HCT116 (cell line): ENCODE measurements around the gene CERT1. TPM values are rescaled to one million over a fixed set of nuclear protein-coding genes. Genes with fewer than 3 reads are reported as not detected.

Experiments used
- ATAC-seq: fragments of 200-7000 bp; cut with Tn5 transposase; 2 replicates; pipeline ENCODE4 v1.9.1; 2020; ENCODE audit warnings: mild to moderate bottlenecking, moderate library complexity
- BruUV-seq: library from RNA; stranded (reverse); fragments of 400-500 nt; replicated peaks from 2 replicates; lab custom pipeline; 2021; lab: Mats Ljungman, UMichigan
- CTCF ChIA-PET: fragments of 300-600 bp; sonication (Branson Sonifier 250); formaldehyde crosslinking; loops from one replicate; lab custom pipeline; 2021; ENCODE audit warnings: antibody characterized with exemption; lab: Charles Lee
- POLR2A ChIA-PET: fragments of 300-600, 350-600 bp; sonication (Branson Sonifier 250); formaldehyde crosslinking; loops from one replicate; lab custom pipeline; 2021; ENCODE audit warnings: antibody characterized with exemption; lab: Charles Lee
- RAD21 ChIA-PET, 2 experiments: fragments of 300-600 bp; sonication (Branson Sonifier 250); formaldehyde crosslinking; loops; one replicate each; lab custom pipeline; 2023; ENCODE audit warnings: low total read pairs in 2 of 2; ENCODE audit not compliant: uncharacterized antibody in 2 of 2, unreplicated experiment in 2 of 2, low non-redundant PET in 1 of 2; lab: Charles Lee
- DNase-seq: peaks from one replicate; pipeline ENCODE4 v3.0.0-alpha.2; 2010; ENCODE audit warnings: low read depth, low spot score
- H2AFZ ChIP-seq: fragments of 200-600 bp; shearing (Covaris generic), sonication (generic); 2 replicates; pipeline ENCODE4 v1.6.1; 2017; ENCODE audit warnings: low read depth, mixed run types, mixed read lengths, antibody characterized with exemption, low read length; ENCODE audit not compliant: poor library complexity, severe bottlenecking
- H3K27ac ChIP-seq: 2 replicates; pipeline ENCODE4 v1.5.1; 2012; ENCODE audit warnings: low read depth, low read length
- H3K27me3 ChIP-seq: fragments of 200-600 bp; sonication (generic); 2 replicates; pipeline ENCODE4 v1.6.1; 2016; ENCODE audit warnings: mixed run types, low read length, mixed read lengths; ENCODE audit not compliant: insufficient read depth
- H3K36me3 ChIP-seq, 2 experiments: fragments of 200-500 bp in 1 of 2; fragments of 200-600 bp in 1 of 2; sonication (Bioruptor generic) in 1 of 2; sonication (generic) in 1 of 2; 2 replicates each; pipeline versions ENCODE4 v1.5.1 to v1.6.1; 2014 to 2016; ENCODE audit warnings: low read length in 2 of 2, inconsistent platforms in 1 of 2, mixed read lengths in 1 of 2, mixed run types in 1 of 2; ENCODE audit not compliant: insufficient read depth in 2 of 2, control insufficient read depth in 1 of 2
- H3K4me1 ChIP-seq, 2 experiments: fragments of 200-600 bp in 1 of 2; sonication (generic) in 1 of 2; 2 replicates each; pipeline versions ENCODE4 v1.5.1 to v1.6.1; 2012 to 2017; ENCODE audit warnings: low read length in 2 of 2, inconsistent platforms in 1 of 2, mild to moderate bottlenecking in 1 of 2, mixed read lengths in 1 of 2, mixed run types in 1 of 2, moderate library complexity in 1 of 2; ENCODE audit not compliant: insufficient read depth in 2 of 2, control insufficient read depth in 1 of 2
- H3K4me2 ChIP-seq: fragments of 200-600 bp; sonication (generic); 2 replicates; pipeline ENCODE4 v1.6.1; 2017; ENCODE audit warnings: mixed run types, low read length, mixed read lengths
- H3K4me3 ChIP-seq, 2 experiments: fragments of 200-600 bp in 1 of 2; sonication (generic) in 1 of 2; replicated peaks in 1 of 2; 2 replicates each; pipeline ENCODE4 v1.5.1; 2011 to 2016; ENCODE audit warnings: low read length in 2 of 2, control low read depth in 1 of 2, low read depth in 1 of 2, mild to moderate bottlenecking in 1 of 2, mixed read lengths in 1 of 2, mixed run types in 1 of 2
- H3K79me2 ChIP-seq: fragments of 200-600 bp; sonication (generic); 2 replicates; pipeline ENCODE4 v1.6.1; 2017; ENCODE audit warnings: mild to moderate bottlenecking, mixed run types, low read length, moderate library complexity, mixed read lengths; ENCODE audit not compliant: insufficient read depth
- H3K9ac ChIP-seq: fragments of 200-600 bp; sonication (generic); 2 replicates; pipeline ENCODE4 v1.6.1; 2016; ENCODE audit warnings: low read length, mixed read lengths
- H3K9me2 ChIP-seq: fragments of 200-600 bp; sonication (generic), shearing (Covaris generic); 2 replicates; pipeline ENCODE4 v1.6.1; 2017; ENCODE audit warnings: mixed run types, mild to moderate bottlenecking, moderate library complexity; ENCODE audit not compliant: insufficient read depth
- H3K9me3 ChIP-seq, 2 experiments: fragments of 200-500 bp in 1 of 2; fragments of 200-600 bp in 1 of 2; sonication (Bioruptor generic) in 1 of 2; sonication (generic) in 1 of 2; 2 replicates each; pipeline ENCODE4 v1.6.1; 2014 to 2017; ENCODE audit warnings: low read length in 2 of 2, mixed read lengths in 2 of 2, inconsistent platforms in 1 of 2, low read depth in 1 of 2, mild to moderate bottlenecking in 1 of 2, mixed run types in 1 of 2, moderate library complexity in 1 of 2; ENCODE audit not compliant: control insufficient read depth in 1 of 2, insufficient read depth in 1 of 2
- H4K20me1 ChIP-seq: fragments of 200-600 bp; sonication (generic), shearing (Covaris generic); 2 replicates; pipeline ENCODE4 v1.6.1; 2017; ENCODE audit warnings: mixed run types, mild to moderate bottlenecking, moderate library complexity; ENCODE audit not compliant: insufficient read depth
- CEBPB ChIP-seq: IDR thresholded peaks from 2 replicates; pipeline ENCODE4 v1.6.1; 2012; ENCODE audit warnings: low read depth
- EGR1 ChIP-seq: IDR thresholded peaks from 2 replicates; pipeline ENCODE4 v1.6.1; 2012; ENCODE audit warnings: low read depth
- FOSL1 ChIP-seq: IDR thresholded peaks from 2 replicates; pipeline ENCODE4 v1.6.1; 2012; ENCODE audit warnings: low read depth
- POLR2AphosphoS5 ChIP-seq: IDR thresholded peaks from 2 replicates; pipeline ENCODE4 v1.6.1; 2011; ENCODE audit warnings: mild to moderate bottlenecking, low read depth, low read length, moderate library complexity
- SIN3A ChIP-seq: IDR thresholded peaks from 2 replicates; pipeline ENCODE4 v1.6.1; 2012; ENCODE audit warnings: low read depth
- SRF ChIP-seq: IDR thresholded peaks from 2 replicates; pipeline ENCODE4 v1.6.1; 2012; ENCODE audit warnings: low read depth
- TCF7L2 ChIP-seq: IDR thresholded peaks from 2 replicates; pipeline ENCODE4 v1.7.0; 2011; ENCODE audit warnings: borderline replicate concordance, inconsistent platforms; ENCODE audit not compliant: insufficient read depth, insufficient read length; ENCODE audit errors: extremely low read depth
- ZFX ChIP-seq: fragments of 450-650 bp; IDR thresholded peaks from 2 replicates; pipeline ENCODE4 v1.6.1; 2017
- ZNF274 ChIP-seq: fragments of 200-500 bp; sonication (Bioruptor generic); IDR thresholded peaks from 2 replicates; pipeline ENCODE4 v1.6.1; 2014; ENCODE audit warnings: mild to moderate bottlenecking, low read depth, low read length, inconsistent platforms
- intact Hi-C: fragments of 100-400 bp; cut with micrococcal nuclease; formaldehyde crosslinking; loops from 2 replicates; pipeline ENCODE4 v1.10.0; 2022
- total RNA-seq: library from RNA; stranded (reverse); gene quantifications from one replicate; pipeline ENCODE4 v1.2.1, GENCODE V29; 2021; ENCODE audit not compliant: unreplicated experiment
- TF ChIP-seq, protein P1 (sequence below), 3 experiments: fragments of 200-600 bp in 1 of 3; sonication (generic) in 1 of 3; IDR thresholded peaks in 2 of 3; conservative IDR thresholded peaks in 1 of 3; 2 replicates each; pipeline ENCODE4 v1.5.1; 2012 to 2017; ENCODE audit warnings: low read depth in 2 of 3, low read length in 2 of 3, antibody characterized with exemption in 1 of 3, borderline replicate concordance in 1 of 3, control low read depth in 1 of 3, mild to moderate bottlenecking in 1 of 3, mixed read lengths in 1 of 3, mixed run types in 1 of 3, moderate library complexity in 1 of 3; ENCODE audit not compliant: insufficient read depth in 1 of 3
- TF ChIP-seq, protein P2 (sequence below): IDR thresholded peaks from 2 replicates; pipeline ENCODE4 v1.6.1; 2012
- TF ChIP-seq, protein P3 (sequence below): IDR thresholded peaks from 2 replicates; pipeline ENCODE4 v1.6.1; 2011; ENCODE audit warnings: mild to moderate bottlenecking, low read length, moderate library complexity; ENCODE audit not compliant: insufficient replicate concordance; ENCODE audit errors: extremely low read depth
- TF ChIP-seq, protein P4 (sequence below): IDR thresholded peaks from 2 replicates; pipeline ENCODE4 v1.6.1; 2012; ENCODE audit warnings: low read depth

The CERT1 gene
- total RNA-seq, 1 experiment from 2014 or later = 22.8 TPM

DNA sequence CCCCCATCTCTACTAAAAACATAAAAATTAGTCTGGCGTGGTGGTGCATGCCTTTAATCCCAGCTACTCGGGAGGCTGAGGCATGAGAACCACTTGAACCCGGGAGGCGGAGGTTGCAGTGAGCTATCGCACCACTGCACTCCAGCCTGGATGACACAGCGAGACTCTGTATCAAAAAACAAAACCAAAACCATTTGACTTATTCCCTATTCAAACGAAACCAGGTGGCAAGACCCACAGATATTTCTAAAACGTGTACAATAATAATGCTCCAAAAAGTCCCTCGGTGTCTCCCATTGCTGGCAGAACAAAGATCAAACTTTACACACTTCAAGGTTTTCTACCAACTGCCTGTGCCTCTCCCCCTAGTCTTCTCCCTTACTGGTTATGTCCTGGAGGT lies 144.6 kb downstream of the CERT1 start:
- intact Hi-C loops = no loop called here
- no peak overlapping the region for H3K9ac ChIP-seq
- no peaks in the 10 kb centered on the region for H4K20me1 ChIP-seq
- no peaks in the 10 kb centered on the region for H3K79me2 ChIP-seq
- H3K36me3 ChIP-seq = no peaks in the 10 kb centered on the region; a peak in 2 of 4 replicates
- no peak for TF ChIP-seq CEBPB
- no peak for TF ChIP-seq FOSL1
- TF ChIP-seq, protein P1, sequence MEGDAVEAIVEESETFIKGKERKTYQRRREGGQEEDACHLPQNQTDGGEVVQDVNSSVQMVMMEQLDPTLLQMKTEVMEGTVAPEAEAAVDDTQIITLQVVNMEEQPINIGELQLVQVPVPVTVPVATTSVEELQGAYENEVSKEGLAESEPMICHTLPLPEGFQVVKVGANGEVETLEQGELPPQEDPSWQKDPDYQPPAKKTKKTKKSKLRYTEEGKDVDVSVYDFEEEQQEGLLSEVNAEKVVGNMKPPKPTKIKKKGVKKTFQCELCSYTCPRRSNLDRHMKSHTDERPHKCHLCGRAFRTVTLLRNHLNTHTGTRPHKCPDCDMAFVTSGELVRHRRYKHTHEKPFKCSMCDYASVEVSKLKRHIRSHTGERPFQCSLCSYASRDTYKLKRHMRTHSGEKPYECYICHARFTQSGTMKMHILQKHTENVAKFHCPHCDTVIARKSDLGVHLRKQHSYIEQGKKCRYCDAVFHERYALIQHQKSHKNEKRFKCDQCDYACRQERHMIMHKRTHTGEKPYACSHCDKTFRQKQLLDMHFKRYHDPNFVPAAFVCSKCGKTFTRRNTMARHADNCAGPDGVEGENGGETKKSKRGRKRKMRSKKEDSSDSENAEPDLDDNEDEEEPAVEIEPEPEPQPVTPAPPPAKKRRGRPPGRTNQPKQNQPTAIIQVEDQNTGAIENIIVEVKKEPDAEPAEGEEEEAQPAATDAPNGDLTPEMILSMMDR (IDR thresholded peaks at IDR 0.05 in 2 of 3, conservative IDR thresholded peaks at IDR 0.05 in 1 of 3; ENCODE audit: borderline replicate concordance in 1 of 3, insufficient read depth in 1 of 3, low read depth in 2 of 3, low read length in 2 of 3) = no peak
- no peak for TF ChIP-seq TCF7L2
- TF ChIP-seq POLR2AphosphoS5 = no peak
- TF ChIP-seq, protein P2, sequence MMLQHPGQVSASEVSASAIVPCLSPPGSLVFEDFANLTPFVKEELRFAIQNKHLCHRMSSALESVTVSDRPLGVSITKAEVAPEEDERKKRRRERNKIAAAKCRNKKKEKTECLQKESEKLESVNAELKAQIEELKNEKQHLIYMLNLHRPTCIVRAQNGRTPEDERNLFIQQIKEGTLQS = no peak
- TF ChIP-seq ZNF274 = no peak
- TF ChIP-seq, all 23 proteins: peak for 0
- no peak for ATAC-seq
- Histone ChIP-seq H3K9me3 (no peaks in the 10 kb centered on the region), H3K4me2 (no peak overlapping the region), H2AFZ (no peak overlapping the region), H3K4me1 (no peaks in the 10 kb centered on the region), H3K27me3 (no peaks in the 10 kb centered on the region), H3K4me3 (no peak overlapping the region), H3K27ac (no peak overlapping the region), H3K9me2 (no peaks in the 10 kb centered on the region)
- no TSS peak for BruUV-seq
- ChIA-PET POLR2A (no interaction called here), CTCF (no interaction called here), RAD21 (no interaction called here)
- DNase-seq = no peak

DNA sequence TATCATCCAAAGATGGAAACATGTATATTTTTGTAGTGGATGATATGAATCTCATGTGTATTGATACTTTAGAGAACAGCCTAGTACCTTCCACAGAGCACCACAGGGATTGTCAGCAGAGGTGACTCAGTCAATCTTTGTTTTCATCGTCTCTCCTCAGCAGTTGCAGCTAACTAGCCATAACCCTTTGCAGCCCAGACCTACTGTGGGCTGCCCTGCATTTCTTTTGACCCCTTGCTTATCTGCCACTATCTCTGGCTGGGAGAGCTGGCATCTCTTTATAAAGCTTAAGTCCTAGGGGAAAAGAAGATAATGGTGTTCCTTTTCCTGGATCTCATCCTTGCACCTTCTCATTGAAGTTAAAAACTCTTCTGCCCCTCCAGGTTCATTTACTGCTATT lies 145.7 kb downstream of the CERT1 start:
- no peaks in the 10 kb centered on the region for H3K9me2 ChIP-seq
- H3K79me2 ChIP-seq = no peaks in the 10 kb centered on the region
- no peak overlapping the region for H3K27ac ChIP-seq
- H3K4me2 ChIP-seq = no peak overlapping the region
- ChIA-PET POLR2A (no interaction called here), CTCF (interaction anchor here (1.2 kb wide), 1 partner anchor 25 kb away, joined by 3 read pairs; no protein-coding TSS in a partner anchor), RAD21 (no interaction called here)
- no peak overlapping the region for H3K9ac ChIP-seq
- peaks cover 3 to 6% of the 10 kb centered on the region in 2 experiments for H3K36me3 ChIP-seq
- H3K27me3 ChIP-seq = no peaks in the 10 kb centered on the region
- no TSS peak for BruUV-seq
- no peaks in the 10 kb centered on the region for H4K20me1 ChIP-seq
- H3K9me3 ChIP-seq = no peaks in the 10 kb centered on the region
- H3K4me3 ChIP-seq = no peak overlapping the region
- intact Hi-C loops = no loop called here
- no peak for ATAC-seq
- DNase-seq = no peak
- H3K4me1 ChIP-seq = no peaks in the 10 kb centered on the region
- no peak overlapping the region for H2AFZ ChIP-seq
- TF ChIP-seq, protein P3, sequence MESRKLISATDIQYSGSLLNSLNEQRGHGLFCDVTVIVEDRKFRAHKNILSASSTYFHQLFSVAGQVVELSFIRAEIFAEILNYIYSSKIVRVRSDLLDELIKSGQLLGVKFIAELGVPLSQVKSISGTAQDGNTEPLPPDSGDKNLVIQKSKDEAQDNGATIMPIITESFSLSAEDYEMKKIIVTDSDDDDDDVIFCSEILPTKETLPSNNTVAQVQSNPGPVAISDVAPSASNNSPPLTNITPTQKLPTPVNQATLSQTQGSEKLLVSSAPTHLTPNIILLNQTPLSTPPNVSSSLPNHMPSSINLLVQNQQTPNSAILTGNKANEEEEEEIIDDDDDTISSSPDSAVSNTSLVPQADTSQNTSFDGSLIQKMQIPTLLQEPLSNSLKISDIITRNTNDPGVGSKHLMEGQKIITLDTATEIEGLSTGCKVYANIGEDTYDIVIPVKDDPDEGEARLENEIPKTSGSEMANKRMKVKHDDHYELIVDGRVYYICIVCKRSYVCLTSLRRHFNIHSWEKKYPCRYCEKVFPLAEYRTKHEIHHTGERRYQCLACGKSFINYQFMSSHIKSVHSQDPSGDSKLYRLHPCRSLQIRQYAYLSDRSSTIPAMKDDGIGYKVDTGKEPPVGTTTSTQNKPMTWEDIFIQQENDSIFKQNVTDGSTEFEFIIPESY = no peak
- no peak for TF ChIP-seq SIN3A
- TF ChIP-seq SRF = no peak
- no peak for TF ChIP-seq EGR1
- TF ChIP-seq ZNF274 = no peak
- TF ChIP-seq CEBPB = no peak
- TF ChIP-seq FOSL1 = no peak
- TF ChIP-seq, protein P4, sequence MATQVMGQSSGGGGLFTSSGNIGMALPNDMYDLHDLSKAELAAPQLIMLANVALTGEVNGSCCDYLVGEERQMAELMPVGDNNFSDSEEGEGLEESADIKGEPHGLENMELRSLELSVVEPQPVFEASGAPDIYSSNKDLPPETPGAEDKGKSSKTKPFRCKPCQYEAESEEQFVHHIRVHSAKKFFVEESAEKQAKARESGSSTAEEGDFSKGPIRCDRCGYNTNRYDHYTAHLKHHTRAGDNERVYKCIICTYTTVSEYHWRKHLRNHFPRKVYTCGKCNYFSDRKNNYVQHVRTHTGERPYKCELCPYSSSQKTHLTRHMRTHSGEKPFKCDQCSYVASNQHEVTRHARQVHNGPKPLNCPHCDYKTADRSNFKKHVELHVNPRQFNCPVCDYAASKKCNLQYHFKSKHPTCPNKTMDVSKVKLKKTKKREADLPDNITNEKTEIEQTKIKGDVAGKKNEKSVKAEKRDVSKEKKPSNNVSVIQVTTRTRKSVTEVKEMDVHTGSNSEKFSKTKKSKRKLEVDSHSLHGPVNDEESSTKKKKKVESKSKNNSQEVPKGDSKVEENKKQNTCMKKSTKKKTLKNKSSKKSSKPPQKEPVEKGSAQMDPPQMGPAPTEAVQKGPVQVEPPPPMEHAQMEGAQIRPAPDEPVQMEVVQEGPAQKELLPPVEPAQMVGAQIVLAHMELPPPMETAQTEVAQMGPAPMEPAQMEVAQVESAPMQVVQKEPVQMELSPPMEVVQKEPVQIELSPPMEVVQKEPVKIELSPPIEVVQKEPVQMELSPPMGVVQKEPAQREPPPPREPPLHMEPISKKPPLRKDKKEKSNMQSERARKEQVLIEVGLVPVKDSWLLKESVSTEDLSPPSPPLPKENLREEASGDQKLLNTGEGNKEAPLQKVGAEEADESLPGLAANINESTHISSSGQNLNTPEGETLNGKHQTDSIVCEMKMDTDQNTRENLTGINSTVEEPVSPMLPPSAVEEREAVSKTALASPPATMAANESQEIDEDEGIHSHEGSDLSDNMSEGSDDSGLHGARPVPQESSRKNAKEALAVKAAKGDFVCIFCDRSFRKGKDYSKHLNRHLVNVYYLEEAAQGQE = no peak
- no peak for TF ChIP-seq ZFX
